Cerebellar cortex (tissue), 1 donor: ENCODE data around the gene COX4I1.

Experiments used
- DNase-seq: peaks from one replicate; pipeline ENCODE4 v3.0.0-alpha.2; 2015; ENCODE audit warnings: low spot score

COX4I1 gene

DNA sequence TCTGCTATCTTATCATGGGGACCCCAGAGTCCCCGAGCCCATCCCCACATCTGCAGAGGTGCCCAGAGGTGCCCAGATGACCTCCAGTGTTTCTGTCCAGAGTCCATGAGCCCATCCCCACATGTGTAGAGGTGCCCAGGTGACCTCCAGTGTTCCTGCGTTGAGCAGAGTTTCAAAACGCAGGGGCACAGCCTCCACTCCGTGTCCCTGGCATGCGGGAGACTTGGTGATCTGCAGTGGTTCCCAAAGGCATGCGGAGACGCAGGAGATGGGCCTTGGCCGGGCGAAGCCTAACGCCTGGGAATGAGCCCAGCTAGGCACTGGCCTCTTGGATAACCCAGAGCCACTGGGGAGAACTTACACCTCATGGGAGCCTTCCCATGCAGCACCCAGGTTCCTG is 41.3 kb downstream of the COX4I1 start:
- no peak for DNase-seq

DNA sequence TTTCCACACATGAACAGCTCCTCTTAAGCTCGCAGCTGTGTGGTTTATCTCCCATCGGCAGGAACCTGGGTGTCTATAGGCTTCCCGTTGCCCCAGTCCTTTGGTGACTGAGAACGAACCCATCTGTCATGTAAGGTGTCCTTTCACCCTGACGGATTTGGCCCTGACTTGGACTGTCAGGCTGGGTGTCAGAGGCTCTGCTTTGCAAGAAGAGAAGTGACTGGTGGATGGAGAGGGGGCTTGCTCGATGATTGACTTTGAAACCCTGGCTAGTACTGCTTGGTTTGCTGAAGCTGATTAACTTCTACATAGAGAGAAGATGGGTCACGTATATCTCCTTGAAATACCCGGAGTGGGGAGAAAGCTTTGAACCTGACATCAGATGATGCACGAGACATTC is 42.9 kb downstream of the COX4I1 start:
- no peak for DNase-seq

DNA sequence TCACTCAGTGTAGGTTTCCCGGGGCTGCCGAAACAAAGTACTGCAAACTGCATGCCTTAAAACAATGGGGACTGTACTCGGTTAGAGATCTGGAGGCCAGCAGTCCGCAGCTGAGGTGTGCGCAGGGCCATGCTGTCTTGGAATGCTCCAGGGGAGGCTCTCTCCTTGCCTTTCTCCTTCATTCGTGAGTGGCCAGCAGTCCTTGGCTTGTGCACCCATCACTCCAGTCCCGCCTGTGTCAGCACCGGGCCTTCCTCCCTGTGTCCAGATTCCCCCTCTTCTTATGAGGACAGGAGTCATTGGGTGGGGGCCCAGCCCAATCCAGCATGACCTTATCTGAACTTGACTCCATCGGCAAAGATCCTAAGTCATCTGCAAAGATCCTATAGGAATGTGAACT is 43.4 kb downstream of the COX4I1 start:
- DNase-seq: no peak

DNA sequence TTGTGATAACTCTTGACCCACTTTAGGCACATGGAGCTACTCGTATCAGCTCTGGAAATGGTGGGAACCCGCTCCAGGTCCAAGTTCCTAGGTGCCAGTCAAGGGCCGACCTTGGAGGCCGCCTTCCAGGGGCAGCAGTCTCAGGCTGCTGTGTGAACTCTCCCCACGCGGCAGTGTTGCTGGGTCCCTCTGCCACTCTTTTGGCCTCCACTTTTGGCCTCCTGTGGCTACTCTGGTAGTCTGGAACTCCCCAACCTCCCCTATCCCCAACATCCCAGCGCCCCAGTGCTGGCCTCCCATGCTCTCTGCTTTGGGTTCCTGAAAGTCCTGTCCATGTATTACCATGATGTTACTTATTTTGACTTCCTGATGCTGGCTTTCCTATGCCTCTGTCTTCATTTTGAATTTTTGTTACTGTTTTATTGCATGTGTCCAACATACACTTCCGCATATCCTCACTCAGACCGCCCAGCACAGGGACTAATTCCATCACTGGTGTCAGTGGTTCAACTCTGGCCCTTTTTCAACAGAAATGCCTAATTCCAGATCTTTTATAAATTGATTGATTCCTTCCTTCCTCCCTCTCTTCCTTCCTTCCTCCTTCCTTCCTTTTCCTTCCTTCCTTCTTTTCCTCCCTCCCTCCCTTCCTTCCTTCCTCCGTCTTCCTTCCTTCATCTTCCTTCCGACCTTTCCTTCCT is 44.1 kb downstream of the COX4I1 start:
- no peak for DNase-seq

DNA sequence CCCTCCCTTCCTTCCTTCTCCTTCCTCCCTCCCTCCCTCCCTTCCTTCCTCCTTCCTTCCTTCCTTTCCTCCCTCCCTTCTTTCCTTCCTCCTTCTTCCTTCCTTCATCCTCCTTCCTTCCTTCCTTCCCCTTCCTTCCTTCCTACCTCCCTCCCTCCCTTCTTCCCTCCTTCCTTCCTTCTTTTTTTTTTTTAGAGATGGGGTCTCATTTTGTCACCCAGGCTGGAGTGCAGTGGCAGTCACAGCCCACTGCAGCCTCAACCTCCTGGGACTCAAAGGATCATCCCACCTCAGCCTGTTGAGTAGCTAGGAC is 44.6 kb downstream of the COX4I1 start:
- DNase-seq: no peak

DNA sequence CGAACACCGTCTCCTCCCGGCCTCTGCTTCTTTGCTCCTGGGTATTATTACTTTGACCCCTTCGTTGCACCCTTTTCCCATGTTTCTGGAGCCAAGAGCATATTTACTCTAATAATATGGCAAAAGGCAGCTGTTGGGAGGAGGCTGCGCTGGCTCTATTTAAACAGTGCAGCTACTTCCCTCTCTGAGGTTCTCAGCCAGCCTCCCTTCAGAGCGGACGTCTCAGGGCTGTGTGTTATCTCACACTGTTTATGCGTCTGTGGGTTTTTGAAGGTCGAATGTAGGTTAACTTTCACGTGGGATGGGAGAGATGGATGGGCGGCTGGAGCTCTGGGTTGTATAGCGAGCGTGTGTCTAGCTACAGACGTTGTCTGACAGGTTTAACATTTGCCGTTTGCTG is 45.3 kb downstream of the COX4I1 start:
- DNase-seq: no peak

DNA sequence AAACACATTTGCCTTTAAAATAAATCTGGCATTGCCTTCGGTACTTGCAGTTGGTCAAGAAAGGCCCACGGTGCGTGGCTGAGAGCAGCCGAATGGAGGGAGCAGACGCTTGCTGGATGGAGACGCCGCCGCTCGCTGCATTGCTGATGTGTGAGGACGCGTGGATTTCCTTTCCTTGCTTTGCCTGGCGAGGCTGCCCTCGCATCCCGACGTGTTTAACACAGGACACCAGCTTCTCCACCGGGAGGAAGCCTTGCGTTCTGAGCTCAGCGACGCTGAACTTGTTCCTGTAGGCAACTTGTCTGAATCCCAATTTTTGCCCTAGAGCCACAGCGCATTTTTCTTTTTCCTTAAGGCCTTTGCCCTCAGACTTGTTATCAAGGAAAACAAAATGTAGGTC is 45.8 kb downstream of the COX4I1 start:
- DNase-seq: no peak

DNA sequence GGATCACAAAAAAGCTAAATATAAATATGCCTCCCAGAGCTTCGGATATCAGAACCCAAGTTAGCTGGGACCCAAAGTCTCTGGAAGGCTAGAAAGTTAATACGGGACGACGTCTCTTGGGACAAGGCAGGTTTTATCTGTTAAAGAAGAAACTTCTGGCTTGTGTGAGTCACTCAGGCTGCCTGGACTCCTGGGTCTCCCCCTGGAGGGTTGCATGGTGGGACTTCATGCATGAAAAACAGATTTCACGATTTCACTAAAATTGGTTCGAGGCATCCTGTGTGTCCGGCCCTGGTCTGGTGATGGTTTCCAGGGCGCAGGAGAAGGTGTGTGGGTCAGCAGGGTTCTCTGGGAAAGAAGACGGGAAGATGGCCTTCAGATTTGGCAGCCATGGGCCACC is 47.0 kb downstream of the COX4I1 start:
- DNase-seq: no peak

DNA sequence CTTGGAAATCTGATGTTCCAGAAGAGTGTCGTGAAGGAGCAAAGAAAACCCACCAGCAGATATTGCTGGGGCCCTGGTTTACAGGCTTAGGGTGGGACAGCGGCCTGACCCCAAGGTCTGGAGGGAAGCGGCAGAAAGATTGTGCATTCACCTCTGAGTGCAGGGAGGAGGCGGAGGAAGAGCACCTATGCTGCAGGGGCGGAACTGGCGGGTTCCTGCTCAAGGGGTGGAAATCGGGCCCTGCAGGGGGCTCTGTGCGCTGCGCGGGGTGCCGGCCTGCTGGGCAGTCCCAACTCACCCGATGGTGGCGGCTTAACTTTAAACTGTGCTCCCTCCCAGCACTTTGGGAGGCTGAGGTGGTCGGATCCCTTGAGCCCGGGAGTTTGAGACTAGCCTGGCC is 47.5 kb downstream of the COX4I1 start:
- DNase-seq: no peak

DNA sequence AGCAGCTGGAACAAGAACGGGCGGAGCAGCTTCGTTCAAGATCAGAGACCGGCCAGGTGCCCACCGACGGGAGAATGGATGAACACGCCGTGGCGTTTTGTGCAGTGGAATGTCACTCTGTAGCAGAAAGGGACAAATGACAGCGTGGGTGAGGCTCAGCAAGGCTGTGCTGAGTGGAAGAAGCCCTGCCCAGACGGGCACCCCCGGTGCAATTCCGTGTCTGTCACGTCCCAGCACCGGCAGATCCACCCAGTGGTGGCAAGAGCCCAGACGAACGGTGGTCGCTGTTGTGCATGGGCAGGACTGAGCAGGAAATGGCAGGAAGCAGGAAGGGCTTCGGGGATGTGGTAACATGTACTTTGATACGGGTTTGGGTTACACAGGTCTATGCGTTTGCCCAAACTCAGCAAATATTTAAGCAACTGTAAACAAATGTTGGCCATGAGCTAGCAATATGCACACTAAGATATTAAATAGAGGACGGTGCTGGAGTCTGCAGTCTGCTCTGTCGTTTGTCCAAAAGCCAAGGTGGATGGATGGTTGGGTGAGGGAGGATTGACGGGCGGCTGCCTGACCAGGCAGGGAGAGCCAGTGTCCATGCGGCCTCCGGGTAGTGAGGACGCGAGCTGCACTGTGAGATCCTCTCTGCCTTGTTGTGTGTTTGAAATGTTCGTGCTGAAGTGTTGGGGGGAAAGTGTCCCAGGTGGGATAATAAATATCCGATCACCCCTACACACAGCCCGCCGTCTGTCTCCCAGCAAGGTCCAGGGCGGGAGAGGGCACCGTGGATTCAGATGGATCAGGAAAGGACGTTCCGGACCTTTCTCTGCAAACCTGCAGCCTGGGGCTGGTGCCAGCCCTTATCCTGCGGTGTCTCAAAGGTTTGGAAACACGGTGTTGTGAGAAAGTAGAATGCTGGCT is 48.4 kb downstream of the COX4I1 start:
- no peak for DNase-seq

DNA sequence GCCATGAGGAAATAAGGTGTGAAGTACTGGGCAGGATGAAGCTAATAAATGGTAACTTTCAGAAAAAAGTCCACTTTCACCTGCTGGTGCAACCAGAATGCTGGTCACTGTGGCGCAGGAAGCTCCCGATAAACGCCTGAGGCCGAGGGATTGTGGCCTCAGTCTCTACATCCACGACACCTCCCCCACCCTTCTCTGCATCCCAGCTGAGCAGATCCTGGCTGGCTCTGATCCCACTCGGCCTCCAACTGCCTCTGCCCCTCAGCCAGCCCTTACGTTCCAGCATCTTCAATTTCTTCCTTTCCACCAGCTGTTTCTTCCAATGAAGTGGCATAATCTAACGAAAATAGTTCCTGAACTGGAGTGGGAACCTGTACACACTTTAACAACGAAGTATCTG is 49.5 kb downstream of the COX4I1 start:
- no peak for DNase-seq

DNA sequence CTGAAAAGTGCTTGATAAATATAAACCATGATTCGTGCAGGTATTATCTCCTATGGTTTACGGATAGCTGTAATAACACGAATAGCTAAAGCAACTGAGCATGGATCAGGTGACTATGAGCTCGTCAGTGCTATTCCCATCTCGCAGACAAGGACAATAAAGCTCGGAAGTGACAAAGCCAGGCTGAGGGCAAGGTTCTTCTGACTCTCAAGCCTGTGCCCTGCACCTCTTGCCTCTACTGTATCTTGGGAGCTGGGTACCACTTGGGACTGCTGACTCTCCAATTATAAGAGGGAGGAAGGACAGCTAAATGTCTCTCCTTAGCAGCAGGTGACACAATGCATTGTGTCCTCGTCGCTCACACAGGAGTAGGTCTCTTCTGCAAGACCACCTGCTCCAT is 49.9 kb downstream of the COX4I1 start:
- no peak for DNase-seq

DNA sequence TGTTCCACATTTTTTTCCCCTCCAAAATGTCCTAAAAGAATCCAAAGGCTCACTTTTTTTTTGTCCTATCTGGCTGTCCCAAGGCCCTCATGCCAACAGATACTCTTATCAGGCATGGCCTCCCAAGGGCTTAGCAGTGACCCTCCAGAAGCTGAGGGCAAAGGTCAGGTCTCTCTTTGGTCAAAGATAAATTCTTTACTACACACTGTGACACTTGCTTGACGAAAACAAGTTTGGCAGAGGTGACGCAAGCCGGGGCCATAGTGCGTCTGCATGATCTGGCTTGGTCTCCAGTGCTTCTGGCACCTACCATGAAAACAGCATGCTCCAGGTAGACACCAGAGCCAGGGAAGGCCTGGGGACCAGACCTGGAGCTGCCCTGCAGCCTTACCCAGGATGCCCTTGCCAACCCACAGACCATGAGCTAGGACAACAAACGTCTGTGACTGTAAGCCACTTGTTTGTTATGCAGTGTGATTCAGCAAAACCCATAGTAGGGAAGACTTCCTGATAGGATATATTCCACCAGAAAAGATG is 50.9 kb downstream of the COX4I1 start:
- DNase-seq: no peak

DNA sequence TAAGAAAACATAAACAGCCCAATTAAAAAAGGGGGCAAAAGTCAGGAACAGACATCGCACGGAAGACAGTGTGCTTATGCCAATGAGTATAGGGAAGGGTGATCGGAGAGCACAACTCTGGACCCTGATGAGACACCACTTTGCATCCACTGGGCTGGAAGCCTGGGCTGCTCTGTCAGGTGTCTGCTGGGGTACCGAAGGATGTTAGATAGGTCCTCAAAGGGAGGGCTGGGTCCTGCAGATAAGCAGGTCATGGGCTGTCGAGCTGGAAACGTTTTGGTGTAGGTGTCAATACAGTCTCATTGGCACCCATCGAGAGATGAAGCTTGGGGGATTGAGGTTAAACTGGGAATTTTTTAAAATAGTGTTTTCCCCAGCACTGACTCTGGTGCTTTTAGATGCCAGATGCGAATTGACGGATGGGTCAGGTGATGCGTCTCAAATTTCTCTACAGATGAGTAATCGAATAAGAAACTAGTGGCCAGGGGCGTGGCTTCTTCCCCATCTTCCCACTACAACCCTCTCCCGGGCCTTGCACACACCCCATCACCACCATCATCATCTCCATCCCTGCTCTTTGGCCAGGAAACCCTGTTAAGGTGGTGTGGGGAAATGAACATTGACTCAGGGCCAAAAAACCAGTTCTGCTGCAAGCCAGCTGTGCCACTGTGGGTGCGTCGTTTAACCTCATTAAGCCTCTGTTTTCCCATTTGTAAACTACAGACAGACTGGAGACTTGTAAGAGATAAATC is 51.7 kb downstream of the COX4I1 start:
- no peak for DNase-seq

DNA sequence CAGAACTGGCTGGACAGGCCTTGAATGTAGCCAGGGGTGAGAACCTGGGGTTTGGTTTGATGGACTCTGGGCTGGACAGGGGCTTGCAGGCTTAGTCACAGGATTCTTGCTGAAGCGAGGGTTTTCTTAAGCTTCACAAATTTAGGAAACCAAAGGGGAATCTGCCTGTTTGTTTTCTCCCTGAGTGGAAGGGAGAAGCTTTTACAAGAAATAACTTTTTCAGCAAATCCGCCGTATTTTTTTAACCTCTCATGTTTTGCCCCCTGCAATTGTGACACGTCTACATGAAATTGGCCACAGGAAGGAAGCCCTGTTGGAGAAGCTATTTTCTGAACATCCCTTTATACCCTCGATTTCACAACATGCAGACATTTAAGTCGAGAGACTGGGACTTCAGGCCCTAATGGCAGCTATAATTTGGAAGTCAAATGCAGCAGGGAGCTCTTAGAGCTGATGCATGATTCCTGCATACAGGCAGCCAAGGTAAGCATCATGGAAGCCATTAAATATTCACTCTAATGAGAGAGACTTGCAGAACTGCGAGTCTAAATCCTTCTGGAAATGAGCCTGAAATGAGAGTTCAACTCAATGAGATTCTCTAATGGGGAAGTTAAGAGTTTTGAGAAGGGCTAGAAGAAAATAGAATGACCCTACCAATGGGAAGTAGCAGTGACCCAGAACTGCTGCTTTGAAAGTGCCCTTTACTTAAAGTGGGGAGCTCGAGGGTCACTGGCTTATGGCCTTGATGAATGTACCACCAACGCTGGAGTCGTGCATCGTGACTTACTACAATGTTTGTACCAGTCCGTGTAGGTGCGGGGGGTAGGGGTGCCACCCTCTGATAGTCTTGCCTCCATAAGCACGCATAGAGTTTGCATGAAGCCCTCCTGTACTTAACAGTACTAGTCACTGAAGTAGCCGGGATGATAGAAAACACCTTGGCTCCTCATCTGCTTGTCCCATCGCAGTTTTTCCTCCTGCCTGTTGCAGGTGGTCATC is 54.4 kb downstream of the COX4I1 start:
- DNase-seq: no peak

DNA sequence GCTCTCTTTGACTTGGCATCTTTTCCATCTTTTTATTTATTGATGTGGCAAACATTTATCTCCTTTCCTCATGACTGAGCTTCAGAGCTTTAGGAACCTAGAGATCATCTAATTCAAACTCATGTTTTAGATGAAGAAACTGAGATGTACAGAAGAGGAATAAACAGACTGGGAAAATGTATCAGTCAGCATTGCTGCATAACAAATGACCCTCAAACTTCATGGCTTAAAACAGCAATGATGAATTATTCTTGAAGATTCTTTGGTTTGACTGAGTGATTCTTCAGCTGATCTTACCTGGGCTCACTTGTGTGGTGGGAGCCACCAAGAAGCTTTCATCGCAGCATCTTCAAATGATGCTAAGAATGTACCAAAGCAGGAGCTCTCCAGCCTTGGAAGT is 55.4 kb downstream of the COX4I1 start:
- DNase-seq: no peak

DNA sequence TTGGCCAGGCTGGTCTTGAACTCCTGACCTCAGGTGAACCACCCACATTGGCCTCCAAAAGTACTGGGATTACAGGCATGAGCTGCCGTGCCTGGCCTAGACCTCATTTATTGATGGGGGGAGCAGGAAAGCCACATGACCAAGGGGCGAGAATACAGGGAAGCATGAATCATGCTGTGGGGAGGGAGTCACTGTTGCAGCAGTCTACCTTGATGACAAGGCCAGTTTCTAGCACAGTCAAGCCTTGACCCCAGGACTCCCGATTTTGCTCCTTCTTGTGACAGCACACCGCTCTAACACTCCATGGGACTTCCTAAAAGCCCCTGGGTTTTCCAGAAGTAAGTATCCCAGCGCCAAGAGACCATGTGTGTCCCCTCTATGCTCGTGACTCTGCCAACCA is 56.6 kb downstream of the COX4I1 start:
- no peak for DNase-seq

DNA sequence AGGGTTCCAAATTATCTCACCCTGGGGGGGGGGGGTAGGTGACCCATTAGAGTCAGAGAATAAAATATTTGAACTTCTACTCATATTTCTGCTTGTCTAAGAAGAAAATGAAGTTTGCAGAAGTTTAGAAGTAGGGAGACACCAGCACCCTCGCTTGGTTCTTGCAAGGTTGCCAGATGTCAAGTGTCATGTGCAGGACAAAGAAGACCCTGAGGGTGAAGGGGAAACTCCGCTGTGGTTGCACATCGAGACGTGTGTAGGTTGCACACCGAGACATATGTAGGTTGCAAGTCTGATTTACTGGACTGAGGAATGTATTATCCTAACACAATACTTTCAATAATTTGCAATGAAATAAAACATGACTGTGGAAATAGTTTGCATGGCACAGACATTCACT is 57.1 kb downstream of the COX4I1 start:
- no peak for DNase-seq
